Activated CD4-positive, alpha-beta memory T cell treated with anti-CD3 and anti-CD28 coated beads for 36 hours (primary cell): ENCODE measurements around the gene WDR53. TPM values are rescaled to one million over a fixed set of nuclear protein-coding genes. Genes with fewer than 3 reads are reported as not detected.
"Not testable (repeated sequence)": the region's sequence is repeated elsewhere in the genome, so short reads cannot be mapped to it uniquely, and the experiment has no call there.

Experiments
- CTCF ChIA-PET: fragments of 350-600 bp; sonication (Branson Sonifier 250); formaldehyde crosslinking; loops from one replicate; lab custom pipeline; 2021; ENCODE audit warnings: antibody characterized with exemption, inconsistent platforms; lab: Charles Lee
- POLR2A ChIA-PET: fragments of 350-600 bp; sonication (Branson Sonifier 250); formaldehyde crosslinking; loops from one replicate; lab custom pipeline; 2021; ENCODE audit warnings: antibody characterized with exemption; lab: Charles Lee
- DNase-seq: peaks from one replicate; pipeline ENCODE4 v3.0.0-alpha.2; 2020
- H3K27ac Mint-ChIP-seq: one replicate; pipeline ENCODE4 v1.8.0; 2021; ENCODE audit warnings: mixed read lengths
- H3K27me3 Mint-ChIP-seq: one replicate; pipeline ENCODE4 v1.8.0; 2021; ENCODE audit warnings: mixed read lengths
- H3K36me3 Mint-ChIP-seq: one replicate; pipeline ENCODE4 v1.8.0; 2021; ENCODE audit warnings: mixed read lengths
- H3K4me1 Mint-ChIP-seq: one replicate; pipeline ENCODE4 v1.8.0; 2021; ENCODE audit warnings: low read depth, mixed read lengths
- H3K4me3 Mint-ChIP-seq: one replicate; pipeline ENCODE4 v1.8.0; 2021; ENCODE audit warnings: mild to moderate bottlenecking, mixed read lengths
- H3K9me3 Mint-ChIP-seq: one replicate; pipeline ENCODE4 v1.8.0; 2021; ENCODE audit warnings: mixed read lengths
- intact Hi-C: fragments of 100-400 bp; cut with micrococcal nuclease; formaldehyde crosslinking; loops from one replicate; pipeline ENCODE4 v1.15.1; 2023
- total RNA-seq, 2 experiments: library from RNA; stranded (reverse); gene quantifications; one replicate each; pipeline ENCODE4 v1.2.3, GENCODE V29; 2021

Gene WDR53
- total RNA-seq, 2 experiments from 2014 or later: 20.9 to 24.1 TPM

- peak; percentile 77 for DNase-seq
- POLR2A ChIA-PET: no interaction called here
- H3K27me3 Mint-ChIP-seq: peaks cover 3% of the 10 kb centered on the region
Observed at GRCh38 chr3:196537319-196537984, 30.9 kb downstream of the WDR53 start.

GRCh38 chr3:196533260-196533681, 35.1 kb downstream of the WDR53 start:
- Mint-ChIP-seq H3K36me3 (no peaks in the 10 kb centered on the region), H3K4me3 (no peak overlapping the region), H3K27ac (no peak overlapping the region), H3K4me1 (peaks cover 3% of the 10 kb centered on the region), H3K9me3 (no peaks in the 10 kb centered on the region), H3K27me3 (peaks cover 3% of the 10 kb centered on the region)
- ChIA-PET CTCF (no interaction called here), POLR2A (no interaction called here)
- intact Hi-C loops: no loop called here
- DNase-seq: no peak

More at GRCh38 chr3:196537319-196537984, 30.9 kb downstream of the WDR53 start:
- no peaks in the 10 kb centered on the region for H3K36me3 Mint-ChIP-seq
- CTCF ChIA-PET: interaction anchor here (0.6 to 5.7 kb wide), 11 partner anchors 9 to 285 kb away, joined by 3 to 31 read pairs (median 4); partner anchors contain the start of genes FBXO45 and WDR53
- peaks cover 2% of the 10 kb centered on the region for H3K4me1 Mint-ChIP-seq
- H3K4me3 Mint-ChIP-seq: no peak overlapping the region
- no peak overlapping the region for H3K27ac Mint-ChIP-seq
- no peaks in the 10 kb centered on the region for H3K9me3 Mint-ChIP-seq
- intact Hi-C loops: loop anchor here (1.0 to 2.0 kb wide), 3 partner anchors 27 to 147 kb away; no protein-coding TSS in a partner anchor

DNA sequence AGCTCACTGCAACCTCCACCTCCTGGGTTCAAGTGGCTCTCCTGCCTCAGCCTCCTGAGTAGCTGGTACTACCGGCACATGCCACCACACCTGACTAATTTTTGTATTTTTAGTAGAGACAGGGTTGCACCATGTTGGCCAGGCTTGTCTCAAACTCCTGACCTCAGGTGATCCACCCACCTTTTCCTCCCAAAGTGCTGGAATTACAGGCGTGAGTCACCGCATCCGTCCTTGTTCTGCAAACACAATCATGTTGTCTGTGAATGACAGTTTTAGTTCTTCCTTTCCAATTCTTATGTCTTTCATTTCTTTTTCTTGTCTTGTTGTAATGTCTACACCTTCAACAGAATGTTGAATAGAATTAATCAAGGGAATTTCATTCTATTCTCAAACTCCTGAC, 36.9 kb downstream of the WDR53 start:
- Mint-ChIP-seq H3K27me3 (peaks cover 3% of the 10 kb centered on the region), H3K9me3 (no peaks in the 10 kb centered on the region), H3K4me1 (peaks cover 13% of the 10 kb centered on the region), H3K27ac (no peak overlapping the region), H3K36me3 (no peaks in the 10 kb centered on the region), H3K4me3 (no peak overlapping the region)
- POLR2A ChIA-PET: no interaction called here
- CTCF ChIA-PET: no interaction called here
- no peak for DNase-seq
- intact Hi-C loops: no loop called here

GRCh38 chr3:196528639-196529233, 39.6 kb downstream of the WDR53 start:
- H3K27ac Mint-ChIP-seq: peak overlapping the region; percentile 87
- intact Hi-C loops: loop anchor here (1.0 to 10.0 kb wide), 6 partner anchors 26 to 416 kb away; partner anchors contain the start of genes FBXO45, NCBP2 and WDR53
- H3K27me3 Mint-ChIP-seq: peaks cover 2% of the 10 kb centered on the region
- ChIA-PET CTCF (interaction anchor here (0.5 to 1.9 kb wide), 60 partner anchors 8 to 456 kb away, joined by 3 to 31 read pairs (median 4); partner anchors contain the start of genes FBXO45, PAK2, RNF168 and SENP5), POLR2A (interaction anchor here (0.7 to 1.4 kb wide), 5 partner anchors 10 to 211 kb away, joined by 3 to 14 read pairs (median 4); partner anchors contain the start of gene RNF168)
- no peaks in the 10 kb centered on the region for H3K36me3 Mint-ChIP-seq
- H3K4me1 Mint-ChIP-seq: peaks cover 13% of the 10 kb centered on the region
- H3K4me3 Mint-ChIP-seq: peak overlapping the region; percentile 71
- no peaks in the 10 kb centered on the region for H3K9me3 Mint-ChIP-seq
- DNase-seq: peak; percentile 92

- intact Hi-C loops: loop anchor here (5.0 to 10.0 kb wide), 3 partner anchors 42 to 420 kb away; partner anchors contain the start of genes FBXO45, NCBP2 and WDR53
- POLR2A ChIA-PET: no interaction called here
Observed at GRCh38 chr3:196525141-196525540, 43.2 kb downstream of the WDR53 start.

DNA sequence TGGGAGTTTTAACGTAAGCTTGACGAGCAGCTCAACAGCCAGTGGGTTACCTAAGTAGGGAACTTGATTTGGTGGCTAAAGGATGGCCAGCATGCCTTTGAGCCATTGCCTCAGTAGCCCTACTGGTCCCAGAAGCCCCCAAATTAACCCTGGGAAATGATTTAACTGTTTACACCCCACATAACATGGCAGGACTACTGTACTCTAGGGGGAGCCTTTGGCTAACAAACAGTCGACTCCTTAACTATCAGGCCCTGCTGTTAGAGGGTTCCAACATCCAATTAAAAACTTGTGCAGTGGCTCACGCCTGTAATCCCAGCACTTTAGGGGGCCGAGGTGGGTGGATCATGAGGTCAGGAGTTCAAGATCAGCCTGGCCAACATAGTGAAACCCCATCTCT, 43.8 kb downstream of the WDR53 start:
- Mint-ChIP-seq H3K36me3 (peaks cover 16% of the 10 kb centered on the region), H3K4me1 (peaks cover 13% of the 10 kb centered on the region), H3K4me3 (no peak overlapping the region), H3K9me3 (peaks cover 29% of the 10 kb centered on the region), H3K27ac (no peak overlapping the region), H3K27me3 (no peaks in the 10 kb centered on the region)
- intact Hi-C loops: loop anchor here (5.0 to 10.0 kb wide), 2 partner anchors 37 to 420 kb away; partner anchors contain the start of gene NCBP2
- no peak for DNase-seq
- ChIA-PET POLR2A (no interaction called here), CTCF (interaction anchor here (1.2 to 5.2 kb wide), 5 partner anchors 11 to 272 kb away, joined by 3 to 34 read pairs (median 17); no protein-coding TSS in a partner anchor)

More at GRCh38 chr3:196525141-196525540, 43.2 kb downstream of the WDR53 start:
- Mint-ChIP-seq H3K9me3 (peaks cover 23% of the 10 kb centered on the region), H3K4me1 (peaks cover 13% of the 10 kb centered on the region), H3K36me3 (peaks cover 12% of the 10 kb centered on the region), H3K27ac (no peak overlapping the region), H3K27me3 (no peaks in the 10 kb centered on the region), H3K4me3 (no peak overlapping the region)
- no peak for DNase-seq
- CTCF ChIA-PET: interaction anchor here (1.2 to 5.2 kb wide), 2 partner anchors 14 to 39 kb away, joined by 3 to 34 read pairs; no protein-coding TSS in a partner anchor

GRCh38 chr3:196523841-196524240, 44.5 kb downstream of the WDR53 start:
- Mint-ChIP-seq H3K4me1 (peaks cover 13% of the 10 kb centered on the region), H3K27me3 (no peaks in the 10 kb centered on the region), H3K36me3 (peaks cover 23% of the 10 kb centered on the region), H3K4me3 (no peak overlapping the region), H3K9me3 (peaks cover 36% of the 10 kb centered on the region), H3K27ac (no peak overlapping the region)
- DNase-seq: no peak
- CTCF ChIA-PET: interaction anchor here (1.2 to 5.2 kb wide), 6 partner anchors 11 to 271 kb away, joined by 3 to 34 read pairs (median 12); no protein-coding TSS in a partner anchor
- intact Hi-C loops: loop anchor here (5.0 to 10.0 kb wide), 2 partner anchors 37 to 421 kb away; partner anchors contain the start of gene NCBP2
- POLR2A ChIA-PET: no interaction called here

- intact Hi-C loops: loop anchor here (5.0 to 10.0 kb wide), 2 partner anchors 34 to 424 kb away; partner anchors contain the start of gene NCBP2
- not testable (repeated sequence) for DNase-seq, H3K27ac Mint-ChIP-seq, H3K4me1 Mint-ChIP-seq, H3K27me3 Mint-ChIP-seq, H3K4me3 Mint-ChIP-seq
- ChIA-PET CTCF (interaction anchor here (1.0 to 5.2 kb wide), 11 partner anchors 7 to 448 kb away, joined by 3 to 34 read pairs (median 4); partner anchors contain the start of genes FBXO45 and WDR53), POLR2A (interaction anchor here (0.6 kb wide), 1 partner anchor 40 kb away, joined by 3 read pairs; no protein-coding TSS in a partner anchor)
- Mint-ChIP-seq H3K36me3 (peaks cover 23% of the 10 kb centered on the region), H3K9me3 (peaks cover 49% of the 10 kb centered on the region)
Observed at GRCh38 chr3:196521291-196521690, 47.1 kb downstream of the WDR53 start.

DNA sequence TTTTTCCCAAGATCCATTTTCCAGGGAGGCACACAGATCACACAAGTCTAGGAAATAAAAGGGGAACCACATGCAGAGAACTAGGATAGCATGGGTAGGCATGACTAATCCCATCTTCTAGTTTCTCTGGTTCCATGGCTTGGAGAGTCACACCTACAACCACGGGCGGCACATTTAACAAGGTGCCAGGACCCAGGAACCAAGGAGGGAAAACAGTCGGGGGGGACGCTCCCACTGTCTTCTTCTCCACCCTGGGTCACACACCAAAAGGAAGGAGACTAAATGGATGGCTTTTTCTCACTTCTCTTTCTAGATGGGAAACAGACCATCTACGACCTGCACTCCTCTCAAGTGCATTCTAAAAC, 48.7 kb downstream of the WDR53 start:
- no peaks in the 10 kb centered on the region for H3K4me1 Mint-ChIP-seq
- peak; percentile 40 for DNase-seq
- intact Hi-C loops: loop anchor here (1.0 to 10.0 kb wide), 3 partner anchors 32 to 425 kb away; partner anchors contain the start of gene NCBP2
- peaks cover 49% of the 10 kb centered on the region for H3K9me3 Mint-ChIP-seq
- peaks cover 23% of the 10 kb centered on the region for H3K36me3 Mint-ChIP-seq
- CTCF ChIA-PET: interaction anchor here (1.2 to 3.2 kb wide), 8 partner anchors 9 to 447 kb away, joined by 3 to 21 read pairs (median 6); no protein-coding TSS in a partner anchor
- no peak overlapping the region for H3K4me3 Mint-ChIP-seq
- POLR2A ChIA-PET: interaction anchor here (1.0 kb wide), 1 partner anchor 9 kb away, joined by 4 read pairs; no protein-coding TSS in a partner anchor
- H3K27me3 Mint-ChIP-seq: no peaks in the 10 kb centered on the region
- H3K27ac Mint-ChIP-seq: no peak overlapping the region

DNA sequence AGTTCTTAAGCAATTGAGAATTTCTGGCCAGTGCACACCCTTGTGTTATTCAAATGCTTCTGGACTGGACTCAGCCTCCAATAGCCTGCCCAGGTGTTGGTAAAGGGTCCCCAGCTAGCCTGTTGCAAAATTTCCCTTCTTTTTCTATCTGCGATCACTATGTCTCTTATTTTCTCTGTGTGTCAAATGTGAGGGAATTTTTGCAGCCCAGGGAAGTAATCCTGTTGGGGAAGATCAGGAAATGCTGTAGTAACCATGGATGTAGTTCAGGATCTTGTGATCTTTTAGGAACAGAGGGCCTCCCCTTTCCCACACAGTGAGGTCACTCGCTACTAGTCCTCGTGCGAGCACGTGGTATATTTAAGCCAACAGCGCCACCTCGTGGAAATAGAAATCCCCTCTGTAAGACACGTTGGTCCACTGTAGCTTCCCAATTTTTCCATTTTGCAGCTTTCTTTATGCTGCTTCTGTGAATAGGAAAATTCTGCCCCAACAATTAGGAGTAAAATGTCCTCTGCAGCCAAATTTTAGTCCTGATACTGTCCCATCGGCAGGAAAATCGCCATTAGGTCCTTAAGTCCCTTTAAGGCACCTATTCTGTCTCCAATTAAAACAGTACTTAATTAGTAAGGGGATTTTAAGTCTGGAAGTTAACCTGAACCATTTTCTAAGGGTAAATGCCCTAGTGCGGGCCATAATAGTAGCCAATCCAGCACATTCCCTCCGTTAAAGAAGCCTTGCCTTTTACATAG, 49.2 kb downstream of the WDR53 start:
- ChIA-PET CTCF (interaction anchor here (0.6 to 3.2 kb wide), 12 partner anchors 9 to 446 kb away, joined by 3 to 21 read pairs (median 5); no protein-coding TSS in a partner anchor), POLR2A (interaction anchor here (1.0 kb wide), 1 partner anchor 10 kb away, joined by 4 read pairs; no protein-coding TSS in a partner anchor)
- no peaks in the 10 kb centered on the region for H3K27me3 Mint-ChIP-seq
- H3K9me3 Mint-ChIP-seq: peaks cover 49% of the 10 kb centered on the region
- intact Hi-C loops: loop anchor here (1.0 kb wide), 1 partner anchor 266 kb away; no protein-coding TSS in a partner anchor
- DNase-seq: peak; percentile 78
- no peak overlapping the region for H3K4me3 Mint-ChIP-seq
- H3K4me1 Mint-ChIP-seq: no peaks in the 10 kb centered on the region
- H3K27ac Mint-ChIP-seq: no peak overlapping the region
- peaks cover 23% of the 10 kb centered on the region for H3K36me3 Mint-ChIP-seq

DNA sequence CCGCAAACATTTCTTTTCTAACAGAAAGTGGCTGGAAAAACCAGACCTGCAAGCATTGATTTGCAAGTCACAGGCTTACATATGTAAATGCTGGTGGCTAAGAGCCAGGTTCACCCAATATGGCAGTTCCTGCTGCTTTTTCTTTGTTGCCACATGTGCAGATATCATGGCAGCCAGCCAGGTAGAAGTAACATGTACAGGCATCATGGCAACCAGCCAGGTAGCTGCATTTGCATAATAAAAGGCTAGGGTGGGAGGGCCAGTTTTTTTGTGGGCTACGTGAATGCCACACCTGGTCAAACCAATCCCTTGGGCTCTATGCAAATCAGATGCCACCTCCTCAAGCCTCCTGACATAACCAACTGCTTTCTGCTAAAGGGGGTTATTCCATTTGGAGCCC, 50.4 kb downstream of the WDR53 start:
- Mint-ChIP-seq H3K36me3 (peaks cover 23% of the 10 kb centered on the region), H3K27me3 (no peaks in the 10 kb centered on the region), H3K4me1 (no peaks in the 10 kb centered on the region), H3K9me3 (peaks cover 49% of the 10 kb centered on the region), H3K4me3 (no peak overlapping the region), H3K27ac (no peak overlapping the region)
- no peak for DNase-seq
- CTCF ChIA-PET: interaction anchor here (1.2 to 3.2 kb wide), 3 partner anchors 10 to 445 kb away, joined by 3 to 21 read pairs (median 15); no protein-coding TSS in a partner anchor
- POLR2A ChIA-PET: no interaction called here
- intact Hi-C loops: no loop called here
